ENCODE results near the gene PRRC2C. TPM values are rescaled to one million over a fixed set of nuclear protein-coding genes. Genes with fewer than 3 reads are reported as not detected.

PRRC2C gene
- total and polyA plus RNA-seq, 12 donors = 15.1 to 77.2 (median 58.1) TPM

GRCh38 chr1:171487038-171487437 is 1.7 kb downstream of the PRRC2C start:
- H3K9me3 ChIP-seq = no peaks in the 10 kb centered on the region
- peak overlapping the region in 9 of 10 donors; percentile 77 to 99 (median 96) for H3K4me3 ChIP-seq
- DNase-seq (no peak), ATAC-seq (no peak)
- H3K4me1 ChIP-seq = peaks cover 2 to 65% (median 55%) of the 10 kb centered on the region in 9 donors
- no peak for TF ChIP-seq CTCF (IDR thresholded peaks at IDR 0.05)
- intact Hi-C loops (cut with DNase I) = loop anchor here in 2 of 10 donors (5.0 to 10.0 kb wide), 2 partner anchors 172 to 295 kb away; partner anchors contain the start of genes FMO4 (in 1 of the 2) and METTL13 (in 1 of the 2)
- H3K27me3 ChIP-seq = no peaks in the 10 kb centered on the region
- peak overlapping the region in 6 of 10 donors; percentile 93 to 100 (median 99) for H3K27ac ChIP-seq
- peaks cover 0 to 20% (median 0%) of the 10 kb centered on the region in 9 donors for H3K36me3 ChIP-seq

DNA sequence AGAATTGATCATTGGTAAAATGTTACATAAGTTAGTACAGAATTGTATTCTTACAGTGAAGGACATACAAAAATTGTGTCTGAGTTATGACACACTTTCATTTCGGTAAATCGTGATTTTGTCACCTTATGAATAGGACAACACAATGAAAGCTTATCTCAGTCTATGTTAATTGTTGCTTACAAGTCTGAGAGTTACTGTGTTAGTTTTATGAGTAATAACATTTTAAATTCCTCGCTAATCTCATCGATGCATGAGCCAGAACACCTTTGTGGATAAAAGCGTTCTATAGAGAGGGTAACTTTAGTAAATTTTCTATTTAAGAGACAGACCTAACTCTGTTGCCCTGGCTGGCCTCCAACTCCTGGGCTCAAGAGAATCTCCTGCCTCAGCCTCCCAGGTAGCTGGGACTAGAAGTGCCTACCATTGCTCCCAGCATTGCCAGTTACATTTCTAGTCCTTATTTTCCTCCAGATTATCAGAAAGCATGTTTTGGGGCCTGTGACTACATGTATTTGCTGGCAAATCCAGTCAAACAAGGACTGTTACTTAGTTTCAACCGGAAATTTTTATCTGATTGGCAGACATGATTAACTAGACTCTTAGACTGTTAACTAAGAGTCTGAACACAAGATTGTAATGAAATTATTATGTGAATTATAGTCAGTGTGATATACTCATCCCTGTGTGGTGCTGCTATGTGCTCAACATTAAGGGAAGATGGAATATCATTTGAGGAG is 3.0 kb downstream of the PRRC2C start:
- Histone ChIP-seq H3K4me1 (peaks cover 2 to 79% (median 62%) of the 10 kb centered on the region in 9 donors), H3K9me3 (no peaks in the 10 kb centered on the region), H3K27ac (peak overlapping the region in 3 of 10 donors; percentile 5 to 37 (median 15)), H3K4me3 (peak overlapping the region in 2 of 10 donors; percentile 2 to 4), H3K27me3 (no peaks in the 10 kb centered on the region), H3K36me3 (peaks cover 0 to 20% (median 0%) of the 10 kb centered on the region in 9 donors)
- intact Hi-C loops (cut with DNase I) = loop anchor here in 2 of 10 donors (5.0 to 10.0 kb wide), 2 partner anchors 174 to 294 kb away; partner anchors contain the start of genes FMO4 (in 1 of the 2) and METTL13 (in 1 of the 2)
- DNase-seq (no peak), ATAC-seq (no peak)
- 51 to 60% methylated on average over 6 of the region's 6 CpGs for WGBS, 2 donors
- no peak for TF ChIP-seq CTCF (IDR thresholded peaks at IDR 0.05)

- WGBS, 2 donors = 20 to 26% methylated on average over 3 of the region's 3 CpGs
- Histone ChIP-seq H3K4me3 (no peak overlapping the region), H3K27ac (peak overlapping the region in 2 of 10 donors; percentile 11 to 42), H3K9me3 (no peaks in the 10 kb centered on the region), H3K4me1 (peaks cover 8 to 93% (median 78%) of the 10 kb centered on the region in 9 donors), H3K27me3 (no peaks in the 10 kb centered on the region), H3K36me3 (peaks cover 0 to 20% (median 0%) of the 10 kb centered on the region in 9 donors)
- intact Hi-C loops (cut with DNase I) = no loop called here
- TF ChIP-seq CTCF (IDR thresholded peaks at IDR 0.05) = no peak
- DNase-seq = no peak
- peak in 2 of 8 donors; percentile 33 to 62 for ATAC-seq
These were observed 8.7 kb downstream of the PRRC2C start for GRCh38 chr1:171494076-171494475.

DNA sequence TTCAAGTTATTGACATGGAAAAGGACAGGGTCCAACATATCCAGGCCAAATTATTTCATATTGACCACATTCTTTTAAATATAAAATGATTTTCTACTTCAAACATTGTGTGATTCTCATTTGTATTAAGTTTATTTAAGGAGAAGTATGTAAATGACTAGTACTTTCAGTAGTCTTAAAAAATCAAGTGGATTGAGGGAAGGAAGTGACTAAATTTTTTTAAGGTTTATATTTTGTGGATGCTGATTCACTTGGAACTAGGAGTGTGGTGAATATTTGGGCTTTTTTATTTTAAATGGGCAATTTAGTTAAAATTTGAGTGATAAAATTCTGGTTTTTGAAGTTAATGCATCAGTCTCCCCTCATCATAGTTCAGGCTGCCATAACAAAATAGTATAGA is 10.1 kb downstream of the PRRC2C start:
- H3K27me3 ChIP-seq = no peaks in the 10 kb centered on the region
- TF ChIP-seq CTCF (IDR thresholded peaks at IDR 0.05) = no peak
- H3K4me1 ChIP-seq = peaks cover 8 to 87% (median 68%) of the 10 kb centered on the region in 9 donors
- intact Hi-C loops (cut with DNase I) = no loop called here
- H3K4me3 ChIP-seq = no peak overlapping the region
- no peak overlapping the region for H3K27ac ChIP-seq
- DNase-seq (no peak), ATAC-seq (no peak)
- peaks cover 0 to 13% (median 0%) of the 10 kb centered on the region in 9 donors for H3K36me3 ChIP-seq
- no peaks in the 10 kb centered on the region for H3K9me3 ChIP-seq

Data from heart right ventricle (tissue), 16 donors.